Activated CD8-positive, alpha-beta memory T cell treated with anti-CD3 and anti-CD28 coated beads, Interleukin-2, amount 10 ng/mL, durations not matched to agents 7 days and 5 days (primary cell): ENCODE measurements around the gene SOAT2. TPM values are rescaled to one million over a fixed set of nuclear protein-coding genes. Genes with fewer than 3 reads are reported as not detected.

Experiments used
- ATAC-seq: fragments of 150-1000 bp; cut with Tn5 transposase; one replicate; pipeline ENCODE4 v1.10.0; 2021; ENCODE audit warnings: moderate library complexity
- CTCF ChIA-PET: fragments of 350-600 bp; sonication (Branson Sonifier 250); formaldehyde crosslinking; loops from one replicate; lab custom pipeline; 2021; ENCODE audit warnings: antibody characterized with exemption; lab: Charles Lee
- DNase-seq: peaks from one replicate; pipeline ENCODE4 v3.0.0-alpha.2; 2020
- H3K27ac Mint-ChIP-seq: one replicate; pipeline ENCODE4 v1.8.0; 2021; ENCODE audit warnings: mild to moderate bottlenecking, mixed read lengths
- H3K27me3 Mint-ChIP-seq: one replicate; pipeline ENCODE4 v1.8.0; 2021; ENCODE audit warnings: mixed read lengths
- H3K36me3 Mint-ChIP-seq: one replicate; pipeline ENCODE4 v1.8.0; 2021; ENCODE audit warnings: mild to moderate bottlenecking, mixed read lengths
- H3K4me1 Mint-ChIP-seq: one replicate; pipeline ENCODE4 v1.8.0; 2021; ENCODE audit warnings: mixed read lengths
- H3K4me3 Mint-ChIP-seq: one replicate; pipeline ENCODE4 v1.8.0; 2021; ENCODE audit warnings: mild to moderate bottlenecking, moderate library complexity, mixed read lengths
- H3K9me3 Mint-ChIP-seq: one replicate; pipeline ENCODE4 v1.8.0; 2022; ENCODE audit warnings: low read depth, mixed read lengths
- total RNA-seq, 2 experiments: library from RNA; stranded (reverse); gene quantifications; one replicate each; pipeline ENCODE4 v1.2.3, GENCODE V29; 2021

The SOAT2 gene
- total RNA-seq, 2 experiments from 2014 or later = 1.1 to 5.9 TPM

GRCh38 chr12:53067993-53068770 lies 35.1 kb upstream of the SOAT2 start:
- Mint-ChIP-seq H3K4me3 (no peak overlapping the region), H3K27ac (no peak overlapping the region), H3K27me3 (no peaks in the 10 kb centered on the region), H3K36me3 (peaks cover 6% of the 10 kb centered on the region), H3K4me1 (peaks cover 7% of the 10 kb centered on the region), H3K9me3 (no peaks in the 10 kb centered on the region)
- DNase-seq = no peak
- ATAC-seq = no peak
- CTCF ChIA-PET = interaction anchor here (1.4 to 9.1 kb wide), 5 partner anchors 11 to 199 kb away, joined by 4 to 298 read pairs (median 109); partner anchors contain the start of genes ESPL1, IGFBP6, SOAT2 and SPRYD3

DNA sequence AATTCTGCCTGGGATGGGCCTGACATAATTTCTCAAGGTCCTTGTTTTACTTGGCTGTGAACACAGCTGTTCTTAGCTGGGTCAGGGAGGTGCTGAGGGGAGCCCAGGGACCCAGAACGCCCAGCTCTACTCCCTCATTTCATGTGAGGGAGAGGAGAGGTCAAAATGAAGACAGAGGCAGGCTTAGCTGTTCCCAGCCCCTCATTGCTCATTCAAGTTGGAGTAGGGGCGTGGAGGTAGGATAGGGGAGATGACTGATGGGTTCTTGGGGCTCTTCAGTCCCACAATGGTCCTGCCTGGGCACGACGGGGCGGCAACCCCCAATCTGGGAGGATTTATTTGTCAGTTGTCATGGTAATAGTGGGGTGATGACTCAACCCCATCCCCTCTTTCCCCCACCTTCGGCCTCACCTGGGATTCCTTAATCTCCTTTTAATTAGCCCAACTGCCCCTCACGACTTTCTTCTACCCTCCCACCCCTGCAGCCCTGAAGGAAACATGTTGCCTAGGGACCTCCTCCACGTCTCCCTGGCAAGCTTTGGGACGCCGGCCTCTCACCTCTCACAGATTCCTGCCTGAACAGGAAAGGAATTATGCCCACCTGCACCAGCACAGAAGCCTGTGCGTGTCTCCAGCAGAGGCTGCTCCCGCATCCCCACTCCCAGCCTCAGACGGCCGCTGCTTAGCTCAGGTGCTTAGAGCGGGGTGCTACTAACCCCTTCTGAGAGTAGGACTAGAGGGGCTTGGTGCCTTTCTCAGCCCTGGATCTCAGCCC lies 34.3 kb upstream of the SOAT2 start:
- no peaks in the 10 kb centered on the region for H3K9me3 Mint-ChIP-seq
- no peaks in the 10 kb centered on the region for H3K27me3 Mint-ChIP-seq
- no peak for DNase-seq
- no peak overlapping the region for H3K27ac Mint-ChIP-seq
- H3K36me3 Mint-ChIP-seq = peaks cover 8% of the 10 kb centered on the region
- peaks cover 7% of the 10 kb centered on the region for H3K4me1 Mint-ChIP-seq
- ATAC-seq = no peak
- CTCF ChIA-PET = interaction anchor here (0.6 to 9.1 kb wide), 5 partner anchors 17 to 199 kb away, joined by 3 to 298 read pairs (median 28); partner anchors contain the start of genes ESPL1, IGFBP6, SOAT2 and TNS2
- no peak overlapping the region for H3K4me3 Mint-ChIP-seq

GRCh38 chr12:53069621-53070410 lies 33.5 kb upstream of the SOAT2 start:
- peaks cover 7% of the 10 kb centered on the region for H3K4me1 Mint-ChIP-seq
- peaks cover 14% of the 10 kb centered on the region for H3K36me3 Mint-ChIP-seq
- CTCF ChIA-PET = interaction anchor here (0.6 to 9.1 kb wide), 4 partner anchors 17 to 89 kb away, joined by 3 to 298 read pairs (median 90); partner anchors contain the start of genes IGFBP6, SOAT2 and TNS2
- no peaks in the 10 kb centered on the region for H3K9me3 Mint-ChIP-seq
- ATAC-seq (no peak), DNase-seq (no peak)
- H3K27ac Mint-ChIP-seq = no peak overlapping the region
- H3K27me3 Mint-ChIP-seq = no peaks in the 10 kb centered on the region
- no peak overlapping the region for H3K4me3 Mint-ChIP-seq

GRCh38 chr12:53070877-53071492 lies 32.3 kb upstream of the SOAT2 start:
- ATAC-seq = no peak

GRCh38 chr12:53071591-53072551 lies 31.4 kb upstream of the SOAT2 start:
- DNase-seq (no peak), ATAC-seq (no peak)
- Mint-ChIP-seq H3K9me3 (no peaks in the 10 kb centered on the region), H3K4me1 (peaks cover 2% of the 10 kb centered on the region), H3K4me3 (no peak overlapping the region), H3K36me3 (peaks cover 12% of the 10 kb centered on the region), H3K27me3 (no peaks in the 10 kb centered on the region), H3K27ac (no peak overlapping the region)
- CTCF ChIA-PET = interaction anchor here (0.8 to 1.6 kb wide), 7 partner anchors 14 to 250 kb away, joined by 3 to 4 read pairs (median 3); partner anchors contain the start of gene AAAS

More at GRCh38 chr12:53070877-53071492, 32.3 kb upstream of the SOAT2 start:
- peaks cover 4% of the 10 kb centered on the region for H3K4me1 Mint-ChIP-seq
- DNase-seq = no peak
- no peaks in the 10 kb centered on the region for H3K27me3 Mint-ChIP-seq
- CTCF ChIA-PET = interaction anchor here (0.8 to 1.6 kb wide), 3 partner anchors 27 to 143 kb away, joined by 3 to 4 read pairs (median 4); no protein-coding TSS in a partner anchor
- H3K27ac Mint-ChIP-seq = no peak overlapping the region
- no peak overlapping the region for H3K4me3 Mint-ChIP-seq
- peaks cover 12% of the 10 kb centered on the region for H3K36me3 Mint-ChIP-seq
- no peaks in the 10 kb centered on the region for H3K9me3 Mint-ChIP-seq

DNA sequence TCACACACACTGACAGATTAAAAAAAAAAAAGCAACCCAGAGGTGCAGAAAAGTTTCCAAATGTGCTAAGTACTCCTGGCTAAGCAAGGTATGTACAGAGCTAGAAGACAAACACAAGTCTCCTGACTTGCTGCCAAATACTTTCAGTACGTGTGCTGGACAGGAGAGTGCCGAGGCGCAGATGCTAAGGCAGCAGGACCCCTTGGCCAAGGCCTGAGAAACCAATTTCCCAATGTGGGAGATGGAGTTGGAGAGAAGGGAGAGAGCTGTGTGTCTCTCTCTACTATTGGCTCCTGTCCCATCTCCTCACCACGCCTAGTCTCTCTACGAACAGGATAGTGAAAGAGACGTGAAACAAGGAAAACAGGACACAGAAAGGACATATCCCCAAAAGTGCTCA lies 29.4 kb upstream of the SOAT2 start:
- peaks cover 15% of the 10 kb centered on the region for H3K4me1 Mint-ChIP-seq
- H3K4me3 Mint-ChIP-seq = no peak overlapping the region

DNA sequence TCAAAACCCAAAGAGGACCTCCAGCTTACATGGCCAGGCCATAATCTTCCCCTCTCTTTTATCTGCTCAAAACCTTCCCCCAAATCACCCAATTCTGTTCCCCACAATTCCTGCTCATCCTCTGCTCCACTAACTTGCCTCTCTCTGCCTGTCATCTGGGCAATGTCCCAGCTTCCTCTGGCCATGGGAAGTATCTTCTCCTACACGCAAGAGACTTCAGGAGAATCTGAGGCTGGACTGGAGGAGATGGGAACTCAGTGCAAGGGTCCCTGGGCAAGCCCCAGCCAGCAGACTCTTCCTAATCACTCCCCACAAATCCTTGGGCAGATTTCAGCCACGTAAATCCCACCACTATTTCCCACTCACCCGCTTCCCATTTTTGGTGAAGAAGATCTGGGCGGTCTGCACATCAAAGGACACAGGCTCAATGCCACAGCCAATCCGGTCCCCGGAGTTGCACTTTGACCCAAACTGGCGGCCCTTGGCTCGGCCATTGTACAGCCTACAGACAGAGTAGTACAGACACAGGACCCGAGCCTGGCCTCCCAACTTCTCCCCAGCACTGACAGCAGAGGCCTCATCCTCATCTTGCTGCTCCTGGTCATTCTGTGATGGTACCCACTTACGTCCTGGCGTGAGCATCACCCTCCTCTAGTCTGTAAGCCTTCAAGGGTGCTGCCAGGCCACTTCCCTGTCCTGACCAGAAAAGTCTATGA lies 28.8 kb upstream of the SOAT2 start:
- Mint-ChIP-seq H3K9me3 (no peaks in the 10 kb centered on the region), H3K4me1 (peaks cover 15% of the 10 kb centered on the region), H3K27me3 (no peaks in the 10 kb centered on the region), H3K36me3 (peaks cover 18% of the 10 kb centered on the region), H3K4me3 (no peak overlapping the region), H3K27ac (no peak overlapping the region)
- ATAC-seq (no peak), DNase-seq (no peak)
- CTCF ChIA-PET = interaction anchor here (0.6 to 8.6 kb wide), 3 partner anchors 9 to 19 kb away, joined by 3 to 109 read pairs (median 3); no protein-coding TSS in a partner anchor

More for the DNA sequence above, 29.4 kb upstream of the SOAT2 start:
- ATAC-seq (no peak), DNase-seq (no peak)
- H3K9me3 Mint-ChIP-seq = no peaks in the 10 kb centered on the region
- H3K36me3 Mint-ChIP-seq = peaks cover 18% of the 10 kb centered on the region
- CTCF ChIA-PET = interaction anchor here (0.6 to 0.9 kb wide), 4 partner anchors 8 to 186 kb away, joined by 3 to 4 read pairs (median 4); no protein-coding TSS in a partner anchor
- H3K27me3 Mint-ChIP-seq = no peaks in the 10 kb centered on the region
- H3K27ac Mint-ChIP-seq = no peak overlapping the region

DNA sequence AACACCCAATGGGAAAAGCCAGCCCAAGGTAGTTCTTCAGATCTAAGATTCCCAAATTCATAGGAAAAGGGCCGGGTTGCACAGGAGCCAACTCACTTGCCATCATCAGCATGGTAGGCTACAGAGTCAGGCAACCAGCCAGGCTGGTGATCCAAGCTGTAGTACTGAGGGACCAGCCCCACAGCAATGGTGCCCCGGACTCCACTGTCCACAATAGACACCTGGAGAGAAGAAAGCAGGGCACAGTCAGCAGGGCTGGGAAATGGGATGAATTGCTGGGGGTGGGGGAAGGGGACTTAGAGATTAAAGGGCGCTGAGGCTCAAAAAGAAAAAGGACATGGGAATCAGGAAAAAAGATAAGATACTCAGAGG lies 28.3 kb upstream of the SOAT2 start:
- peaks cover 18% of the 10 kb centered on the region for H3K36me3 Mint-ChIP-seq
- H3K9me3 Mint-ChIP-seq = no peaks in the 10 kb centered on the region
- ATAC-seq (no peak), DNase-seq (no peak)
- H3K4me1 Mint-ChIP-seq = peaks cover 19% of the 10 kb centered on the region
- no peak overlapping the region for H3K4me3 Mint-ChIP-seq
- no peak overlapping the region for H3K27ac Mint-ChIP-seq
- no peaks in the 10 kb centered on the region for H3K27me3 Mint-ChIP-seq
- CTCF ChIA-PET = interaction anchor here (1.6 to 8.6 kb wide), 2 partner anchors 10 to 24 kb away, joined by 6 to 109 read pairs; no protein-coding TSS in a partner anchor

DNA sequence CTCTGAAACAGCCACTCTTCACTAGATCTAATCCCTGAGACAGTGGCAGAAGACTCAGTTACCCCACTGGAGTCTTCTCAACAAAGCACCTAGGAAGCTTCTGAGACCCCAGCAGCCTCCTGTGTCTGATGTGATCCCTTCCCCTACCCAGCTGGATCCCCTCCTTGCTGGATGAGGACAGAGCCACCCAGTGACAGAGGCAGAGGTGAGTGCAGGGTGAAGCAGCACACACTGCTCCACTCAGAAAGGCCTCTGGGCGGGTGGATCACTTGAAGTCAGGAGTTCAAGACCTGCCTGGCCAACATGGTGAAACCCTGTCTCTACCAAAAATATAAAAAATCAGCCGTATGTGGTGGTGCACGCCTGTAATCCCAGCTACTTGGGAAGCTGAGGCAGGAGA lies 26.8 kb upstream of the SOAT2 start:
- ATAC-seq = no peak
- peaks cover 25% of the 10 kb centered on the region for H3K4me1 Mint-ChIP-seq
- CTCF ChIA-PET = interaction anchor here (1.2 to 8.6 kb wide), 6 partner anchors 11 to 276 kb away, joined by 3 to 109 read pairs (median 8); partner anchors contain the start of gene SOAT2
- peaks cover 18% of the 10 kb centered on the region for H3K36me3 Mint-ChIP-seq
- no peak overlapping the region for H3K27ac Mint-ChIP-seq
- H3K27me3 Mint-ChIP-seq = no peaks in the 10 kb centered on the region
- no peak for DNase-seq
- H3K9me3 Mint-ChIP-seq = no peaks in the 10 kb centered on the region
- H3K4me3 Mint-ChIP-seq = no peak overlapping the region

- ATAC-seq = no peak
- no peak overlapping the region for H3K27ac Mint-ChIP-seq
- peaks cover 23% of the 10 kb centered on the region for H3K4me1 Mint-ChIP-seq
- peaks cover 18% of the 10 kb centered on the region for H3K36me3 Mint-ChIP-seq
- H3K9me3 Mint-ChIP-seq = no peaks in the 10 kb centered on the region
- H3K27me3 Mint-ChIP-seq = no peaks in the 10 kb centered on the region
- H3K4me3 Mint-ChIP-seq = no peak overlapping the region
- DNase-seq = no peak
- CTCF ChIA-PET = interaction anchor here (0.8 to 8.6 kb wide), 6 partner anchors 12 to 275 kb away, joined by 3 to 109 read pairs (median 6); partner anchors contain the start of gene SOAT2
Observed at GRCh38 chr12:53077030-53077429, 26.3 kb upstream of the SOAT2 start.
